Smooth muscle cell (in vitro differentiated cells): ENCODE data around the gene WDR70. TPM values are rescaled to one million over a fixed set of nuclear protein-coding genes. Genes with fewer than 3 reads are reported as not detected.
A peak's percentile ranks its signal among the peaks of the same experiment; 100 is the strongest.

Experiments
- DNase-seq: peaks from one replicate; lab custom pipeline; 2025; ENCODE audit not compliant: unreplicated experiment; lab: John Stamatoyannopoulos, UW
- H2AFZ ChIP-seq: fragments of 200-600 bp; sonication (generic); 2 replicates; pipeline ENCODE4 v1.6.0; 2016; ENCODE audit warnings: antibody characterized with exemption, low read depth, mild to moderate bottlenecking
- H3F3A ChIP-seq: fragments of 200-600 bp; sonication (generic); 2 replicates; pipeline ENCODE4 v1.6.0; 2017; ENCODE audit warnings: antibody characterized with exemption, low read depth
- H3K27ac ChIP-seq: fragments of 200-600 bp; sonication (generic); 2 replicates; pipeline ENCODE4 v1.5.1; 2016; ENCODE audit warnings: low read depth, mild to moderate bottlenecking
- H3K27me3 ChIP-seq: fragments of 200-600 bp; sonication (generic); 2 replicates; pipeline ENCODE4 v1.6.1; 2016; ENCODE audit warnings: low read depth, mild to moderate bottlenecking
- H3K36me3 ChIP-seq: fragments of 200-600 bp; sonication (generic); 2 replicates; pipeline ENCODE4 v1.5.1; 2016; ENCODE audit warnings: low read depth
- H3K4me1 ChIP-seq: fragments of 200-600 bp; sonication (generic); 2 replicates; pipeline ENCODE4 v1.5.1; 2016; ENCODE audit warnings: low read depth
- H3K4me2 ChIP-seq: fragments of 200-600 bp; sonication (generic); 2 replicates; pipeline ENCODE4 v1.6.0; 2016; ENCODE audit warnings: mild to moderate bottlenecking
- H3K4me3 ChIP-seq: fragments of 200-600 bp; sonication (generic); 2 replicates; pipeline ENCODE4 v1.5.1; 2016; ENCODE audit warnings: mild to moderate bottlenecking
- H3K79me2 ChIP-seq: fragments of 200-600 bp; sonication (generic); 2 replicates; pipeline ENCODE4 v1.6.0; 2016; ENCODE audit warnings: low read depth, mild to moderate bottlenecking
- H3K9ac ChIP-seq: fragments of 200-600 bp; sonication (generic); 2 replicates; pipeline ENCODE4 v1.6.0; 2016; ENCODE audit warnings: low read depth
- H3K9me3 ChIP-seq: fragments of 200-600 bp; sonication (generic); replicated peaks from 2 replicates; pipeline ENCODE4 v1.5.1; 2016; ENCODE audit warnings: low read depth
- H4K20me1 ChIP-seq: fragments of 200-600 bp; sonication (generic); 2 replicates; pipeline ENCODE4 v1.6.0; 2016; ENCODE audit warnings: low read depth
- WGBS: methylation state at CpG from one replicate; pipeline ENCODE4 v1.1.7; 2016; ENCODE audit warnings: low lambda C conversion rate; 5-methylcytosine and 5-hydroxymethylcytosine counted together
- polyA plus RNA-seq: library from polyadenylated mRNA; unstranded; fragments of >200 nt; fragmentation: Nextera tagmentation; extraction: Ambion mirVana; gene quantifications from 2 replicates; pipeline ENCODE4 v1.2.1, GENCODE V29; 2016
- total RNA-seq: library from RNA; depleted of rRNA; stranded (reverse); fragments of >200 nt; gene quantifications from 2 replicates; pipeline ENCODE4 v1.2.3, GENCODE V29; 2014
- TF ChIP-seq, protein P1 (sequence below): fragments of 200-600 bp; sonication (generic); IDR thresholded peaks from 2 replicates; pipeline ENCODE4 v1.5.1; 2017; ENCODE audit warnings: borderline replicate concordance, mild to moderate bottlenecking, antibody characterized with exemption; ENCODE audit not compliant: insufficient read depth, poor library complexity, severe bottlenecking

WDR70 gene
- total and polyA plus RNA-seq, 2 experiments from 2014 or later: 17.8 to 28.7 TPM

DNA sequence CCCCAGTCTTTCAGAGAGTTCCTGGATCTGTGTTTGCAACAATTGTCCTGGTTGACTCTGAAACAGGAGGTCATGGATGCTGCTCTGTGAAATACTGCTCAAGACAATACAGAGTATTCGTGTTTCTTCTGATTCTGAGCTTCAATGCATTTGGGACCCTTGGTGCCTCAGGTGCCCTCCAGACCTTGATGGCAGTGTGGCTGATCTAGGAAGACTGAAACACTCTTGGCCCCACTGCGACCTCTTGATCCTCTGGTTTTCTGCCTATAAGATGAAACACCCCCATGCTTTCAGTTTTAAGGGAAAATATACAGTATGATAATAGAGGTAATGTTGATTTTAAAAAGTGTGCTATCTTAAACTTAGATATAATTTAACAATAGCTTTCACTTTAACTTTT is 393.1 kb downstream of the WDR70 start:
- Histone ChIP-seq H3K9me3 (no peaks in the 10 kb centered on the region), H4K20me1 (no peaks in the 10 kb centered on the region), H3K27me3 (no peaks in the 10 kb centered on the region), H3K27ac (peak overlapping the region; percentile 96), H3K36me3 (no peaks in the 10 kb centered on the region), H3K79me2 (no peaks in the 10 kb centered on the region), H3K4me2 (peak overlapping the region; percentile 65), H3K4me1 (no peaks in the 10 kb centered on the region), H3K4me3 (no peak overlapping the region), H2AFZ (no peak overlapping the region), H3K9ac (peak overlapping the region; percentile 78), H3F3A (peaks cover 22% of the 10 kb centered on the region)
- DNase-seq: no peak
- 76% methylated on average over 2 of the region's 2 CpGs for WGBS
- TF ChIP-seq, protein P1, sequence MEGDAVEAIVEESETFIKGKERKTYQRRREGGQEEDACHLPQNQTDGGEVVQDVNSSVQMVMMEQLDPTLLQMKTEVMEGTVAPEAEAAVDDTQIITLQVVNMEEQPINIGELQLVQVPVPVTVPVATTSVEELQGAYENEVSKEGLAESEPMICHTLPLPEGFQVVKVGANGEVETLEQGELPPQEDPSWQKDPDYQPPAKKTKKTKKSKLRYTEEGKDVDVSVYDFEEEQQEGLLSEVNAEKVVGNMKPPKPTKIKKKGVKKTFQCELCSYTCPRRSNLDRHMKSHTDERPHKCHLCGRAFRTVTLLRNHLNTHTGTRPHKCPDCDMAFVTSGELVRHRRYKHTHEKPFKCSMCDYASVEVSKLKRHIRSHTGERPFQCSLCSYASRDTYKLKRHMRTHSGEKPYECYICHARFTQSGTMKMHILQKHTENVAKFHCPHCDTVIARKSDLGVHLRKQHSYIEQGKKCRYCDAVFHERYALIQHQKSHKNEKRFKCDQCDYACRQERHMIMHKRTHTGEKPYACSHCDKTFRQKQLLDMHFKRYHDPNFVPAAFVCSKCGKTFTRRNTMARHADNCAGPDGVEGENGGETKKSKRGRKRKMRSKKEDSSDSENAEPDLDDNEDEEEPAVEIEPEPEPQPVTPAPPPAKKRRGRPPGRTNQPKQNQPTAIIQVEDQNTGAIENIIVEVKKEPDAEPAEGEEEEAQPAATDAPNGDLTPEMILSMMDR: no peak

DNA sequence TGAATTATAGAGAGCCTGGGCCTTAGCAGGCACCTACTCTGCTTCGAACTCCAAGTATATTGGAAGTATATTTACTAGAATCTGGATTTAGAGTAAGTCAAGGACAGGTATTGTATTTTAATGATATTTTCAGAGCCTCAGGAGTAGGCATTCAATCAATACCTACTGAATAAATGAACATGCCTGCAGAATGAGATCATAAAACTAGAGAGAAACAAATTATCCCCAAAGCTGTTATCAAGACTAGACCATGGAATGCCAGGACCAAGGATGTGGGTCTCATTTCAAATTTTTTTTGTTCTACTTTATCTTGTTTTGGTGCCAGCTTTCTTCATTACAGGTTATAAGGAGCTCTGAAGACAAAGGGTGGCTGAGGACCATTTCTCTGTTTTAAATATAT is 394.7 kb downstream of the WDR70 start:
- Histone ChIP-seq H3F3A (peaks cover 23% of the 10 kb centered on the region), H3K79me2 (no peaks in the 10 kb centered on the region), H4K20me1 (no peaks in the 10 kb centered on the region), H3K27ac (peak overlapping the region; percentile 96), H3K9me3 (no peaks in the 10 kb centered on the region), H3K27me3 (no peaks in the 10 kb centered on the region), H3K4me2 (no peak overlapping the region), H3K4me3 (no peak overlapping the region), H3K36me3 (no peaks in the 10 kb centered on the region), H2AFZ (no peak overlapping the region), H3K4me1 (no peaks in the 10 kb centered on the region), H3K9ac (no peak overlapping the region)
- DNase-seq: no peak
- 100% methylated on average over 1 of the region's 1 CpG for WGBS
- TF ChIP-seq, protein P1: no peak

DNA sequence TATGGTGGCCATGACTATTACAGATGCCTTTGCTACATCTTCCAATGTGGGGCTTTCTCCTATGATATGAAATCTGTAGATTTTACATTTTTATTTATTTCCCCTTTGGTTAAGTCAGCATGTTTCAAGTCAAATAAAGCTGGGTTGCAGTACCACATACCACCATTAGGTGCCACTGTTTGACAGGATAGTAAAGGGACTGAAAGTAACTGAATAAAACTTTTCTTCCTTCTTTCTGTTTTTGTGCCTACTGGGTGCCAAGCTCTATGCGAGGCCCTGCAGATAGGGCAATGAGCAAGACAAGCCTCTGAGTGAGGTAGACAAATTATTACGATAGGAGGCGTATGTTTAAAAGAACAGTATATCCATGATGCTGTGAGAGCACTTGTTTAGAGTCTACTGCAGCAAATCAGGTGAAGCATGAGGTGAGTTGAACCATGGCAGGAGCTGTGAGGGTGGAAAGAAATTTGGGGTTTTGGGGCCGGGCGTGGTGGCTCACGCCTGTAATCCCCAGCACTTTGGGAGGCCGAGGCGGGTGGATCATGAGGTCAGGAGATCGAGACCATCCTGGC is 395.9 kb downstream of the WDR70 start:
- no peak overlapping the region for H2AFZ ChIP-seq
- H3K4me1 ChIP-seq: no peaks in the 10 kb centered on the region

DNA sequence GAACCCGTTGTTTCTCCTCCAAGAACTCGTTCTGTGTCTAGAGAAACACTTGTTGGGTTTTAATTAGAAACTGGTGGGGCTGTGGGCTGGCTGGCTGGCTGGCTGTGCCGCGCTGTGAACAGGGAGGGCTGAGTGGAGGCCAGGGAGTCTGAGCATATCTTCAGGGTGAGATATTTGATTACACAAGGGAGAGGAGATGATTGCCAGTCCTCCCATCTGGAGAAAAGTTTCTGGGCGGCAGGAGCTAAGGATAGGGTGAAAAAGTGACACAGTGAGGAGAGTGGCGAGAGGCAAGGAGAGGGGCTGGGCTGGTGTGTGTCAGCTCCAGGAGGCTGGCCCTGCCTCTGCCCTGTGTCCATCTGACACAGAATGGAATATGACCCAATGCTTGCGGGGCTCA is 397.7 kb downstream of the WDR70 start:
- H3K4me1 ChIP-seq: no peaks in the 10 kb centered on the region
- peaks cover 16% of the 10 kb centered on the region for H3F3A ChIP-seq
- H3K27me3 ChIP-seq: no peaks in the 10 kb centered on the region
- no peak for DNase-seq
- no peak overlapping the region for H2AFZ ChIP-seq
- no peaks in the 10 kb centered on the region for H3K79me2 ChIP-seq
- peak overlapping the region; percentile 94 for H3K27ac ChIP-seq
- no peak overlapping the region for H3K4me3 ChIP-seq
- TF ChIP-seq, protein P1: no peak
- no peaks in the 10 kb centered on the region for H4K20me1 ChIP-seq
- peak overlapping the region; percentile 46 for H3K4me2 ChIP-seq
- H3K9me3 ChIP-seq: no peaks in the 10 kb centered on the region
- peak overlapping the region; percentile 75 for H3K9ac ChIP-seq
- 33% methylated on average over 7 of the region's 7 CpGs for whole genome bisulfite sequencing
- no peaks in the 10 kb centered on the region for H3K36me3 ChIP-seq

More for the DNA sequence above, 395.9 kb downstream of the WDR70 start:
- Histone ChIP-seq H3K27ac (no peak overlapping the region), H4K20me1 (no peaks in the 10 kb centered on the region), H3K4me2 (no peak overlapping the region), H3K9me3 (no peaks in the 10 kb centered on the region), H3K4me3 (no peak overlapping the region), H3K79me2 (no peaks in the 10 kb centered on the region), H3K9ac (no peak overlapping the region), H3K27me3 (no peaks in the 10 kb centered on the region), H3F3A (peaks cover 21% of the 10 kb centered on the region), H3K36me3 (no peaks in the 10 kb centered on the region)
- DNase-seq: no peak
- WGBS: 98% methylated on average over 8 of the region's 9 CpGs
- TF ChIP-seq, protein P1: peak; percentile 91
